T-helper 2 cell treated with Interferon-gamma antibody and Interleukin-4, amounts not matched to agents 5 μg/mL and 100 μg/mL, for 36 hours (primary cell): ENCODE data around the gene HOGA1.

ENCODE experiments used
- DNase-seq: peaks from one replicate; pipeline ENCODE4 v3.0.0; 2021; ENCODE audit warnings: low spot score
- H3K27ac Mint-ChIP-seq: one replicate; pipeline ENCODE4 v1.8.0; 2021; ENCODE audit warnings: mild to moderate bottlenecking, mixed read lengths
- H3K27me3 Mint-ChIP-seq: one replicate; pipeline ENCODE4 v1.8.0; 2021; ENCODE audit warnings: low read depth, mixed read lengths
- H3K36me3 Mint-ChIP-seq: one replicate; pipeline ENCODE4 v1.8.0; 2021; ENCODE audit warnings: low read depth, mixed read lengths
- H3K4me1 Mint-ChIP-seq: one replicate; pipeline ENCODE4 v1.8.0; 2021; ENCODE audit warnings: low read depth, mixed read lengths
- H3K4me3 Mint-ChIP-seq: one replicate; pipeline ENCODE4 v1.8.0; 2022; ENCODE audit warnings: mild to moderate bottlenecking, moderate library complexity, mixed read lengths
- H3K9me3 Mint-ChIP-seq: one replicate; pipeline ENCODE4 v1.8.0; 2021; ENCODE audit warnings: mixed read lengths

Gene HOGA1

GRCh38 chr10:97598407-97599271 is 14.4 kb downstream of the HOGA1 start:
- Mint-ChIP-seq H3K27ac (no peak overlapping the region), H3K36me3 (no peaks in the 10 kb centered on the region), H3K9me3 (no peaks in the 10 kb centered on the region), H3K27me3 (no peaks in the 10 kb centered on the region), H3K4me3 (no peak overlapping the region), H3K4me1 (no peaks in the 10 kb centered on the region)
- DNase-seq = no peak

DNA sequence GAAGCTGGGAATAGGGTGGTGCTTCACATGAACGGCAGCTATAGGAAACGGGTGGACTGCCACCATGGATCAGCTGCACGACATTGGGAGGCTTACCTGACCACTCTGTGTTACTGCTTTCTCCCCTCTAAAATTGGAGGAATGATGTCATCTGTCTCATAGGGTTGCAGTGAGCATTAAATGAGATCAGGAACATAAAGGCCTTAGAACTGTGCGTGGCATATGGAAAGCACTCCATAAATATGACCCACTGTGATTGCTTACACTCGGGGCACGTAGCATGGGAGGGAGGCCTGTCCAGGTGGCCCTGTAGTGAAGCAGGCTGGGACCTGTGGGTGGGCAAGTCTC is 15.1 kb downstream of the HOGA1 start:
- no peak overlapping the region for H3K4me3 Mint-ChIP-seq
- no peaks in the 10 kb centered on the region for H3K9me3 Mint-ChIP-seq
- no peaks in the 10 kb centered on the region for H3K36me3 Mint-ChIP-seq
- DNase-seq = no peak
- H3K4me1 Mint-ChIP-seq = no peaks in the 10 kb centered on the region
- no peak overlapping the region for H3K27ac Mint-ChIP-seq
- no peaks in the 10 kb centered on the region for H3K27me3 Mint-ChIP-seq

- Mint-ChIP-seq H3K27me3 (no peaks in the 10 kb centered on the region), H3K9me3 (no peaks in the 10 kb centered on the region), H3K27ac (no peak overlapping the region), H3K4me1 (no peaks in the 10 kb centered on the region), H3K36me3 (no peaks in the 10 kb centered on the region), H3K4me3 (no peak overlapping the region)
- no peak for DNase-seq
Observed at GRCh38 chr10:97600616-97601015, 16.4 kb downstream of the HOGA1 start.

- DNase-seq = no peak
- H3K36me3 Mint-ChIP-seq = no peaks in the 10 kb centered on the region
- no peak overlapping the region for H3K27ac Mint-ChIP-seq
- H3K4me3 Mint-ChIP-seq = no peak overlapping the region
- H3K4me1 Mint-ChIP-seq = no peaks in the 10 kb centered on the region
- H3K9me3 Mint-ChIP-seq = no peaks in the 10 kb centered on the region
- H3K27me3 Mint-ChIP-seq = peaks cover 2% of the 10 kb centered on the region
Observed at GRCh38 chr10:97601268-97602215, 17.4 kb downstream of the HOGA1 start.

DNA sequence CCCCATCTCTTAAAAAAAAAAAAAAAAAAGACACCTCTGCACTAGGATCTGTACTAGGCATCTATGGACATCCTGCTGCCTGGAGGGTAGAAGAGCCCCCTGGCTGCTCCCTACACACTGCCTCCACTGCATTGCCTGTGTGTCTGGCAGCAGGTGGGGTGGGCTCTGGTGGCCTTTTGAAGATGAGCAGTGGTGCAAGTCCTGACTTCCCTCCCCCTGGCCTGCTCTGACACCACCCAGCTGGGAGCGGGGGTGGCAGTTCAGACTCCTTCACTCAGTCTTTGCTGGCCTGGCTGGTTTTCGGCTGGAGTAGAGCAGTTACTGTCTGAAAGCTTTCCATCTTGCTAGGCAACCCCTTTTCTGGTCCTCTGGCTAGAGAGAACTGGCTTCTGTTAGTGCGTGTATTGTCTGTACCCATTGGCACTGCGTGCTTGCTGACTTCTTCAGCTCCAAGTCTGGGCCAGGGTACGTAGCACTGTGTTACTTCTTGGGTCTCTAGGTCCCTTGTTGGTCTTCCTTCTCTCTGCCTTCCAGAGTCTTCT is 23.0 kb downstream of the HOGA1 start:
- DNase-seq = no peak
- H3K9me3 Mint-ChIP-seq = no peaks in the 10 kb centered on the region
- no peaks in the 10 kb centered on the region for H3K36me3 Mint-ChIP-seq
- no peak overlapping the region for H3K27ac Mint-ChIP-seq
- H3K4me1 Mint-ChIP-seq = no peaks in the 10 kb centered on the region
- peaks cover 2% of the 10 kb centered on the region for H3K27me3 Mint-ChIP-seq
- no peak overlapping the region for H3K4me3 Mint-ChIP-seq

DNA sequence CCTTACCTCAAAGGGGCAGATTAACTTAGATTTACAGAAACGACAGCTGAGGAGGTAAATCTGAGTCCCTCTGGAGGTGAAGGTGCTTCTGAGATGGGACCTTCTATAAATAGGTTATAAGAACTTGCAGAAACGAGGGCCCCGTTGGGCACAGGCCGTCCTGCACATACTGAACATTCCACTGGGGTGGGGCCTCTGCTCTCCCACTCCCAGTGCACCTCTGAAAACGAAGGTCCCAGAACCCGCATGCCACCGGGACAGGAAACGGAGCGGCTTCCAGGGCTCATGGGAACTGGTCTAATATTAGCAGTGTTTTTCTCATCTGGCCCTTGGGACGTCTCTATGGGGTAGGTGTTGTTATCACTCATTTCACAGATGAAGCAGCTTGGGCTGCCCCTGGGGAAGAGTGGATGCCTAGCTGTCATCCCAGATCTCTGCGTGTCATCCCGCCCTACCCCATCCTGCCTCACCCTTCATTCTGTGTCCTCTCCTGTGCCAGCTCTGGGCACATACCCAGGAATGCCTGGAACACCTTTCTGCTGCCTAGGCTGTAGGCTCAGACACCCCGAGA is 24.9 kb downstream of the HOGA1 start:
- no peak for DNase-seq
- Mint-ChIP-seq H3K4me3 (no peak overlapping the region), H3K27me3 (peaks cover 2% of the 10 kb centered on the region), H3K36me3 (no peaks in the 10 kb centered on the region), H3K4me1 (no peaks in the 10 kb centered on the region), H3K27ac (no peak overlapping the region), H3K9me3 (no peaks in the 10 kb centered on the region)

DNA sequence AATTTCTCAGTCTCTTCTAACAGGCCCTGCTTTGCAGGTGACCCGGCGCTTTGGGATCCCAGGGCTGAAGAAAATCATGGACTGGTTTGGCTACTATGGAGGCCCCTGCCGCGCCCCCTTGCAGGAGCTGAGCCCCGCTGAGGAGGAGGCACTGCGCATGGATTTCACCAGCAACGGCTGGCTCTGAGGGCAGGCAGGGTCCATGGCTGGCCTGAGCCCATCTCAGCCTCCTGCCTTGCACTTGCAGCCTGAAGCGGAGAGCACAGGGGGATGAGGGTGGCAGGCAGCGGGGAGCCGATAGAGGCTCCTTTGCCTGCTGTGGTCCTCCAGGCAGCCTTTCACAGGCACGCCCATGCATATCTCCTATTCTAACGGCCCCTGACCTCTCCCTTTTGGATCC is 27.3 kb downstream of the HOGA1 start:
- no peak overlapping the region for H3K27ac Mint-ChIP-seq
- H3K27me3 Mint-ChIP-seq = peaks cover under 1% of the 10 kb centered on the region
- no peak overlapping the region for H3K4me3 Mint-ChIP-seq
- no peak for DNase-seq
- no peaks in the 10 kb centered on the region for H3K9me3 Mint-ChIP-seq
- no peaks in the 10 kb centered on the region for H3K36me3 Mint-ChIP-seq
- H3K4me1 Mint-ChIP-seq = no peaks in the 10 kb centered on the region

DNA sequence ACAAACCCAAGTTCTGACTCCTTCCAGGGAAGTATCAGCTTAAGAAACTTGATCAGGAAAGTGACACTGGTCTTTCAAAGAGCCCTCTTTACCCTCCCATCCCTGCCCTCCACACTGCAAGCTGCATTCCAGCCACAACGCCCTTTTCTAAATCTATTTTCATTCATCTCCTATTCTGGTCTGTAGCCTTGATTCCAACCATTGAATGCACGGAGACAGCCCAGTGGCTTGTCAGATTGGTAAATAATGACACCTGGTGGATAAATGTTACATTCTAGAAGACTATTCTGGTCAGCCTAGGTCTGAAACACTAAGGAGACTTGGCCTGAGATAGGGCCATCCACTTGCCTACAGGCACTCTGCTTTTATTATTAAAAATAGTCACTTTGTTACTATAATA is 28.2 kb downstream of the HOGA1 start:
- DNase-seq = no peak
- Mint-ChIP-seq H3K27ac (no peak overlapping the region), H3K4me1 (no peaks in the 10 kb centered on the region), H3K4me3 (no peak overlapping the region), H3K36me3 (no peaks in the 10 kb centered on the region), H3K9me3 (no peaks in the 10 kb centered on the region), H3K27me3 (no peaks in the 10 kb centered on the region)

GRCh38 chr10:97618285-97618684 is 34.1 kb downstream of the HOGA1 start:
- Mint-ChIP-seq H3K27ac (no peak overlapping the region), H3K36me3 (no peaks in the 10 kb centered on the region), H3K9me3 (no peaks in the 10 kb centered on the region), H3K4me3 (no peak overlapping the region), H3K27me3 (no peaks in the 10 kb centered on the region), H3K4me1 (no peaks in the 10 kb centered on the region)
- DNase-seq = no peak

DNA sequence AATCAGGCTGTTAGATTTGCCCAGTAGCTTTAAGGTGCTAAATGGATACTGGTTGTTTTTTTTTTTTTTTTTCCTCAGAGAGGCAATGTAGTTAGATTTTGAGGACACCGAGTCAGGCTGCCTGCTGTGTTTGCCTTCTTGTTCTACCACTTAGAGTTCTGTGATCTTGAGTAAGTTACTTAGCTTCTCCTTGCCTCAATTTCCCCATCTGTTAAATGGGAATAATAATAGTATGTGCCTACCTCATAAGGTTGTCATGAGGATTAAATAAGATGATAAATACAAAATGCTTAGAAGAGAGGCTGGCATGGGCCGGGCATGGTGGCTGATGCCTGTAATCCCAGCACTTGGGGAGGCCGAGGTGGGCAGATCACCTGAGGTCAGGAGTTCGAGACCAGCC is 34.5 kb downstream of the HOGA1 start:
- Mint-ChIP-seq H3K4me3 (no peak overlapping the region), H3K27me3 (no peaks in the 10 kb centered on the region), H3K27ac (no peak overlapping the region), H3K9me3 (no peaks in the 10 kb centered on the region), H3K36me3 (no peaks in the 10 kb centered on the region), H3K4me1 (no peaks in the 10 kb centered on the region)
- DNase-seq = no peak

DNA sequence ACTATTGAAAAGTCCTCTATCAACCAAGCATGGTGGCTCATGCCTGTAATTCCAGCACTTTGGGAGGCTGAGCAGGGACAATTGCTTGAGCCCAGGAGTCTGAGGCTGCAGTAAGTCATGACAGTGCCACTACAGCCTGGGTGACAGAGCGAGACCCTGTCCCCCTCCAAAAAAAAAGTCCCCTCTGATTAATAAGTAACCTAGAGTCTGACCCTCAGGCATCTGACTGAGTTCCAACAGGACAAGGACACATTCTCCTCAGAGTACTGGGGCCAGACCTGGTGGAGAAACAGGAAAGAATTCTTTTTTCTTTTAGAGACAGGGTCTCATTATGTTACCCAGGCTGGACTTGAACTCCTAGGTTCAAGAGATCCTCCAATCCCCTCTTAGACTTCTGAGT is 39.1 kb downstream of the HOGA1 start:
- Mint-ChIP-seq H3K36me3 (no peaks in the 10 kb centered on the region), H3K4me1 (no peaks in the 10 kb centered on the region), H3K27ac (no peak overlapping the region), H3K4me3 (no peak overlapping the region), H3K27me3 (no peaks in the 10 kb centered on the region), H3K9me3 (no peaks in the 10 kb centered on the region)
- no peak for DNase-seq

DNA sequence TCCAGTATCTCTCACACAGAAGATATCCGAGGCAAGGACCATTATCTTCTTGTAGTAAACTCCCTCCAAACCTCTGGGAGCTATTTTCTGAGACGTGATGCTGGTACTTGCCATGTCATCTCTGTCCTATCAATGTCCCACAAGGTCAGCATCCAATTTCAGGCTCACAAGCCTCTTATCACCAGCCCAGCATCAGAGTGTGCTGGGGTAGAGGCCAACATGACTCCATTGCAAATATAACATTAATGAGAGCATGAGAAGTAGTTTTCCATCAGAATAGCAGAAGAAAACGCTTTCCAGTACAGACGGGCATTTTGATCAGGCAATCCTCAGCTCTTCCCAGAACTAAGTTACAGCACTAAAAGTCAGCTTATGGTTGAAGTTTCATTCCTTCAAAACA is 43.5 kb downstream of the HOGA1 start:
- H3K27me3 Mint-ChIP-seq = no peaks in the 10 kb centered on the region
- DNase-seq = no peak
- no peak overlapping the region for H3K27ac Mint-ChIP-seq
- H3K36me3 Mint-ChIP-seq = no peaks in the 10 kb centered on the region
- H3K9me3 Mint-ChIP-seq = no peaks in the 10 kb centered on the region
- peaks cover 2% of the 10 kb centered on the region for H3K4me1 Mint-ChIP-seq
- H3K4me3 Mint-ChIP-seq = no peak overlapping the region

DNA sequence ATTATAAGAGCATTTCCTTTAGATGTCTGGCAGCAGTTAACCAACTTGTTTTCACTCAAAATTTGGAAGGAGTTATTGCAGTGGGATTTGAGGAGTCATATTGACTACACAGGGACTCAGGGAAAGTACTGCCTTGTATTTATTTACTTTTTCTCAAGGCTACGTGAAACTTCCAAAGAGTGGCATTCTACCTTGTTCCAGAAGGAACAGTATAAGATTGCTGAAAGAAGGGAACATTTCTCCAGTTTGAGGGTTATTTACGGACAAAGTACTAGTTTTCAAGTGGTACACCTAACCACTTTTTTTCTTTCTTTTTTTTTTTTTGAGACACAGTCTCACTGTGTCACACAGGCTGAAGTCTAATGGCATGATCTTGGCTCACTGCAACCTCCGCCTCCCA is 44.0 kb downstream of the HOGA1 start:
- no peak for DNase-seq
- Mint-ChIP-seq H3K27me3 (no peaks in the 10 kb centered on the region), H3K4me3 (no peak overlapping the region), H3K36me3 (no peaks in the 10 kb centered on the region), H3K9me3 (no peaks in the 10 kb centered on the region), H3K27ac (no peak overlapping the region), H3K4me1 (peaks cover 4% of the 10 kb centered on the region)

- no peak for DNase-seq
- Mint-ChIP-seq H3K4me1 (peaks cover 8% of the 10 kb centered on the region), H3K9me3 (no peaks in the 10 kb centered on the region), H3K27me3 (no peaks in the 10 kb centered on the region), H3K27ac (no peak overlapping the region), H3K36me3 (no peaks in the 10 kb centered on the region), H3K4me3 (no peak overlapping the region)
Observed at GRCh38 chr10:97629289-97629688, 45.1 kb downstream of the HOGA1 start.
